Mononuclear cell (primary cell): ENCODE measurements around the gene CPSF3. TPM values are rescaled to one million over a fixed set of nuclear protein-coding genes. Genes with fewer than 3 reads are reported as not detected.
"Not testable (repeated sequence)": the region's sequence is repeated elsewhere in the genome, so short reads cannot be mapped to it uniquely, and the experiment has no call there.

Experiments
- H3K27me3 ChIP-seq: 2 replicates; pipeline ENCODE4 v1.6.0; 2011; ENCODE audit warnings: low read length, control low read depth; ENCODE audit not compliant: insufficient read depth
- H3K4me1 ChIP-seq: 2 replicates; pipeline ENCODE4 v1.5.1; 2011; ENCODE audit warnings: mild to moderate bottlenecking, low read length, control low read depth; ENCODE audit not compliant: insufficient read depth
- H3K4me3 ChIP-seq: 2 replicates; pipeline ENCODE4 v1.5.1; 2011; ENCODE audit warnings: mild to moderate bottlenecking, low read length, moderate library complexity
- H3K9me3 ChIP-seq: 2 replicates; pipeline ENCODE4 v1.5.1; 2011; ENCODE audit warnings: low read depth, mild to moderate bottlenecking, control low read depth, low read length
- total RNA-seq: library from RNA; depleted of rRNA; stranded (reverse); fragments of >200 nt; gene quantifications from one replicate; pipeline ENCODE4 v1.2.3, GENCODE V29; 2012

The CPSF3 gene
- total RNA-seq, 1 donor, result 19.1 TPM

GRCh38 chr2:9490789-9491188 is 67.3 kb downstream of the CPSF3 start:
- no peaks in the 10 kb centered on the region for H3K4me1 ChIP-seq

GRCh38 chr2:9492927-9493326 is 69.5 kb downstream of the CPSF3 start:
- H3K4me3 ChIP-seq, result no peak overlapping the region
- no peaks in the 10 kb centered on the region for H3K4me1 ChIP-seq
- H3K27me3 ChIP-seq, result no peaks in the 10 kb centered on the region
- no peaks in the 10 kb centered on the region for H3K9me3 ChIP-seq

More at GRCh38 chr2:9490789-9491188, 67.3 kb downstream of the CPSF3 start:
- Histone ChIP-seq H3K4me3 (no peak overlapping the region), H3K9me3 (no peaks in the 10 kb centered on the region), H3K27me3 (no peaks in the 10 kb centered on the region)

GRCh38 chr2:9493478-9493877 is 70.0 kb downstream of the CPSF3 start:
- H3K4me1 ChIP-seq, result no peaks in the 10 kb centered on the region
- H3K4me3 ChIP-seq, result no peak overlapping the region
- H3K9me3 ChIP-seq, result no peaks in the 10 kb centered on the region
- no peaks in the 10 kb centered on the region for H3K27me3 ChIP-seq

GRCh38 chr2:9494081-9494480 is 70.6 kb downstream of the CPSF3 start:
- H3K4me1 ChIP-seq, result no peaks in the 10 kb centered on the region
- no peaks in the 10 kb centered on the region for H3K27me3 ChIP-seq
- no peak overlapping the region for H3K4me3 ChIP-seq
- H3K9me3 ChIP-seq, result no peaks in the 10 kb centered on the region

- no peaks in the 10 kb centered on the region for H3K4me1 ChIP-seq
- no peak overlapping the region for H3K4me3 ChIP-seq
- H3K9me3 ChIP-seq, result no peaks in the 10 kb centered on the region
- no peaks in the 10 kb centered on the region for H3K27me3 ChIP-seq
Measured at GRCh38 chr2:9497017-9497416, 73.6 kb downstream of the CPSF3 start.

GRCh38 chr2:9498210-9498609 is 74.8 kb downstream of the CPSF3 start:
- Histone ChIP-seq H3K27me3 (no peaks in the 10 kb centered on the region), H3K4me1 (no peaks in the 10 kb centered on the region), H3K9me3 (no peaks in the 10 kb centered on the region), H3K4me3 (no peak overlapping the region)

GRCh38 chr2:9508931-9509330 is 85.5 kb downstream of the CPSF3 start:
- no peak overlapping the region for H3K4me3 ChIP-seq
- H3K27me3 ChIP-seq, result no peaks in the 10 kb centered on the region
- H3K4me1 ChIP-seq, result no peaks in the 10 kb centered on the region
- no peaks in the 10 kb centered on the region for H3K9me3 ChIP-seq

- not testable (repeated sequence) for H3K4me3 ChIP-seq, H3K27me3 ChIP-seq, H3K9me3 ChIP-seq, H3K4me1 ChIP-seq
Measured at GRCh38 chr2:9513946-9514345, 90.5 kb downstream of the CPSF3 start.

- no peaks in the 10 kb centered on the region for H3K9me3 ChIP-seq
- no peaks in the 10 kb centered on the region for H3K4me1 ChIP-seq
- no peaks in the 10 kb centered on the region for H3K27me3 ChIP-seq
- H3K4me3 ChIP-seq, result no peak overlapping the region
Measured at GRCh38 chr2:9517118-9517782, 93.8 kb downstream of the CPSF3 start.

GRCh38 chr2:9518163-9518562 is 94.7 kb downstream of the CPSF3 start:
- no peaks in the 10 kb centered on the region for H3K4me1 ChIP-seq
- no peaks in the 10 kb centered on the region for H3K27me3 ChIP-seq
- H3K9me3 ChIP-seq, result no peaks in the 10 kb centered on the region
- H3K4me3 ChIP-seq, result no peak overlapping the region

- Histone ChIP-seq H3K9me3 (no peaks in the 10 kb centered on the region), H3K4me1 (no peaks in the 10 kb centered on the region), H3K4me3 (no peak overlapping the region), H3K27me3 (no peaks in the 10 kb centered on the region)
Measured at GRCh38 chr2:9518780-9519179, 95.3 kb downstream of the CPSF3 start.

- Histone ChIP-seq H3K9me3 (no peaks in the 10 kb centered on the region), H3K4me3 (no peak overlapping the region), H3K27me3 (no peaks in the 10 kb centered on the region), H3K4me1 (no peaks in the 10 kb centered on the region)
Measured at GRCh38 chr2:9519250-9519649, 95.8 kb downstream of the CPSF3 start.

Other genes with a start within 250 kb of the CPSF3 start
- 4.6 TPM for gene ASAP2, start 216.8 kb upstream of the CPSF3 start, total RNA-seq
- 12.1 TPM for gene ITGB1BP1, start 126 bp upstream of the CPSF3 start, total RNA-seq
- gene IAH1, start 50.9 kb downstream of the CPSF3 start, total RNA-seq, result 36.9 TPM
- gene ADAM17, start 132.2 kb downstream of the CPSF3 start, total RNA-seq, result 47.2 TPM
- 144 TPM for gene YWHAQ, start 207.3 kb downstream of the CPSF3 start, total RNA-seq